Activated naive CD4-positive, alpha-beta T cell treated with anti-CD3 and anti-CD28 coated beads, Interleukin-2, amount 50 U/mL, for 24 hours (primary cell): ENCODE results near the gene GATA3.

Experiments used
- H3K27ac Mint-ChIP-seq: one replicate; pipeline ENCODE4 v1.8.0; 2021; ENCODE audit warnings: mild to moderate bottlenecking, mixed read lengths
- H3K27me3 Mint-ChIP-seq: one replicate; pipeline ENCODE4 v1.8.0; 2021; ENCODE audit warnings: mixed read lengths
- H3K36me3 Mint-ChIP-seq: one replicate; pipeline ENCODE4 v1.8.0; 2021; ENCODE audit warnings: mixed read lengths
- H3K4me1 Mint-ChIP-seq: one replicate; pipeline ENCODE4 v1.8.0; 2021; ENCODE audit warnings: mixed read lengths
- H3K4me3 Mint-ChIP-seq: one replicate; pipeline ENCODE4 v1.8.0; 2021; ENCODE audit warnings: mild to moderate bottlenecking, mixed read lengths
- H3K9me3 Mint-ChIP-seq: one replicate; pipeline ENCODE4 v1.8.0; 2021; ENCODE audit warnings: mixed read lengths

Gene GATA3

DNA sequence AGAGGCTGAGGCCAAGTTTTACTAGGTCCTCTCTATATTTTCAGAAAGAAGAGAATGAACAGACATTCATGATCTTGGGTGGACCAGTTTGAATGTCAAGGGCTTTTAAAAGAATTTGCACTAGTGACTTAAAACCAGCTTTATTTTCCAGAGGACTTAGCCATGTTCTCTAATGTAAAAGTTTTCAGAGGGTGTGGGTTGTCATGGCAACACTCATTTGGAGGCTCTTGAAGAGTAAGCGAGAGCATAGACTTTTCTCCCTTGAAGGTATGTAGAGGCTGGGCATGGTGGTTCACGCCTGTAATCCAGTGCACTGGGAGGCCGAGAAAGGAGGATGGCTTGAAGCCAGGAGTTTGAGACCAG lies 61.1 kb downstream of the GATA3 start:
- Mint-ChIP-seq H3K4me3 (no peak overlapping the region), H3K4me1 (no peaks in the 10 kb centered on the region), H3K27ac (no peak overlapping the region), H3K9me3 (no peaks in the 10 kb centered on the region), H3K36me3 (no peaks in the 10 kb centered on the region), H3K27me3 (no peaks in the 10 kb centered on the region)

DNA sequence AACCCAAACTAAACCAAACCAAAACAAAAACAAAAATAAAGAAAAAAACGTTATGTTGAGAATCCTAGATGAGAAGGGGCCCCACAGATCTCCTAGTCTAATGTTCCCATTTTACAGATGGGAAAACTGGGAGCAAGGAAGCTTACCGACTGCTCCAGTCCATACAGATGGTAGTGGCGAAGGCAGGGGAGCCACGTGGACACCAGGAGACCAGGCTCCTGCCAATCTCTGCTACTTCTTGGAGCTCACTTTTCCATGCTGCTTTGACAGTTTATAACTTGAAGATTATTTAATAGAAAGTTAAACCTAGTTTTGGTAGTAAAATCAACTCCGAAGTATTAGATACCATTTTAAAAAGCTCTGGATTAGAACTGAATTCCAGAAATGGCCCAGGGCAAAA lies 62.0 kb downstream of the GATA3 start:
- Mint-ChIP-seq H3K4me3 (no peak overlapping the region), H3K4me1 (no peaks in the 10 kb centered on the region), H3K27ac (no peak overlapping the region), H3K36me3 (no peaks in the 10 kb centered on the region), H3K9me3 (no peaks in the 10 kb centered on the region), H3K27me3 (no peaks in the 10 kb centered on the region)

GRCh38 chr10:8116926-8117493 lies 62.5 kb downstream of the GATA3 start:
- no peaks in the 10 kb centered on the region for H3K36me3 Mint-ChIP-seq
- no peaks in the 10 kb centered on the region for H3K27me3 Mint-ChIP-seq
- H3K9me3 Mint-ChIP-seq = no peaks in the 10 kb centered on the region
- no peak overlapping the region for H3K27ac Mint-ChIP-seq
- H3K4me3 Mint-ChIP-seq = no peak overlapping the region
- H3K4me1 Mint-ChIP-seq = no peaks in the 10 kb centered on the region

DNA sequence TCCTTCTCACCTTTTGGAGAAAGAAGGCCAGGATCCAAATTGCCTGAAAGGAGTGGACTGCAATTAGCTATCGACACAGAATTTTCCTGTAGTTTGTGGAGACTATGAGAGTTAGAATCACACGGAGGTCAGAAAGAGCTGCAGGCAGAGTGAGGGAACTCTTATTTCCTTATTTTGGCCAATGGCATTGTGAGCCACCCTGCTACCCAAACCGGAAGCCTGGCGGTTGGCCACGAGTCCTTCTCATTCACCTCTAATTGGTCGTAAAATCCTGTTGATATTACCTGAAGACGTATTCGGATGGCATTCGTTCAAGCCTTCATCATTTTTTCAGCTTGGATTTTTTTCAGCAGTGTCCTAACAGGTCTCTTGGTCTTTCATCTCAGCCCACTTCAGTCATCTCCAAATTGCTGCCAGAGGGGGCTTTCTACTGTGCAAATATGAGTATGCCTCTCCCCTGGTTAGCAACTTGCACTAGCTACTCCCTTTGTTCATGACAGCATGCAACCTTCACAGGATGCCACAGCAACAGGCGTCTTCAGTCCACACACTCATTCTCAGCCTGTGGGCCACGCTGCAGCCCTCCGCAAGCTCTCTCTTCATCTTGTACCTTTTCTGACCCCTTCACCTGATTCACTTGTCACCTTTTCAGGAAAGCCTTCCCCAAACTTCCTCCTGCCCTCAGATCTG lies 66.9 kb downstream of the GATA3 start:
- Mint-ChIP-seq H3K36me3 (no peaks in the 10 kb centered on the region), H3K4me1 (no peaks in the 10 kb centered on the region), H3K9me3 (no peaks in the 10 kb centered on the region), H3K27ac (no peak overlapping the region), H3K4me3 (no peak overlapping the region), H3K27me3 (no peaks in the 10 kb centered on the region)

GRCh38 chr10:8122611-8123369 lies 68.3 kb downstream of the GATA3 start:
- no peaks in the 10 kb centered on the region for H3K27me3 Mint-ChIP-seq
- H3K36me3 Mint-ChIP-seq = no peaks in the 10 kb centered on the region
- H3K9me3 Mint-ChIP-seq = no peaks in the 10 kb centered on the region
- no peaks in the 10 kb centered on the region for H3K4me1 Mint-ChIP-seq
- no peak overlapping the region for H3K4me3 Mint-ChIP-seq
- no peak overlapping the region for H3K27ac Mint-ChIP-seq

GRCh38 chr10:8124436-8124835 lies 69.9 kb downstream of the GATA3 start:
- Mint-ChIP-seq H3K36me3 (no peaks in the 10 kb centered on the region), H3K27me3 (no peaks in the 10 kb centered on the region), H3K27ac (no peak overlapping the region), H3K9me3 (no peaks in the 10 kb centered on the region), H3K4me1 (no peaks in the 10 kb centered on the region), H3K4me3 (no peak overlapping the region)
